SK-N-SH (cell line): Measurements from ENCODE around the gene TRPM2. TPM values are rescaled to one million over a fixed set of nuclear protein-coding genes. Genes with fewer than 3 reads are reported as not detected.

Source experiments
- CTCF ChIA-PET: fragments of 300-600, 350-600 bp; formaldehyde crosslinking; extraction: SDS; loops from one replicate; lab custom pipeline; 2021; lab: Yijun Ruan, JAX
- POLR2A ChIA-PET: fragments of 350-600 bp; sonication (Branson Sonifier 250); formaldehyde crosslinking; extraction: SDS; loops from one replicate; lab custom pipeline; 2020; ENCODE audit warnings: antibody characterized with exemption, inconsistent platforms; lab: Yijun Ruan, JAX
- DNase-seq: peaks from one replicate; pipeline ENCODE4 v3.0.0; 2012
- H2AFZ ChIP-seq: fragments of 200-600 bp; sonication (generic); 2 replicates; pipeline ENCODE4 v1.8.1; 2016; ENCODE audit warnings: antibody characterized with exemption, mild to moderate bottlenecking, low read depth
- H3F3A ChIP-seq: fragments of 200-600 bp; sonication (generic); replicated peaks from 2 replicates; pipeline ENCODE3; 2016; ENCODE audit warnings: antibody characterized with exemption, mild to moderate bottlenecking; ENCODE audit not compliant: insufficient read depth
- H3K27ac ChIP-seq, 2 experiments: fragments of 200-500 bp in 1 of 2; fragments of 200-600 bp in 1 of 2; sonication (Bioruptor generic) in 1 of 2; sonication (generic), shearing (Covaris generic) in 1 of 2; 2 replicates each; pipeline versions ENCODE4 v1.5.1 to v1.6.1; 2014 to 2016; ENCODE audit warnings: low read depth in 2 of 2, inconsistent platforms in 1 of 2, low read length in 1 of 2, mild to moderate bottlenecking in 1 of 2, mixed read lengths in 1 of 2
- H3K27me3 ChIP-seq: fragments of 200-600 bp; sonication (generic), shearing (Covaris generic); 2 replicates; pipeline ENCODE4 v1.6.1; 2016; ENCODE audit warnings: mixed run types; ENCODE audit not compliant: insufficient read depth
- H3K36me3 ChIP-seq, 2 experiments: fragments of 200-500 bp in 1 of 2; fragments of 200-600 bp in 1 of 2; sonication (Bioruptor generic) in 1 of 2; sonication (generic) in 1 of 2; replicated peaks in 1 of 2; 2 replicates each; pipeline versions ENCODE3 to v1.5.1; 2014 to 2016; ENCODE audit warnings: low read length in 1 of 2, mild to moderate bottlenecking in 1 of 2; ENCODE audit not compliant: insufficient read depth in 2 of 2, control insufficient read depth in 1 of 2
- H3K4me1 ChIP-seq, 2 experiments: fragments of 200-500 bp in 1 of 2; fragments of 200-600 bp in 1 of 2; sonication (Bioruptor generic) in 1 of 2; sonication (generic), shearing (Covaris generic) in 1 of 2; 2 replicates each; pipeline versions ENCODE4 v1.5.1 to v1.6.1; 2014 to 2016; ENCODE audit warnings: low read depth in 1 of 2, low read length in 1 of 2, mixed run types in 1 of 2; ENCODE audit not compliant: insufficient read depth in 2 of 2, control insufficient read depth in 1 of 2
- H3K4me2 ChIP-seq: fragments of 200-600 bp; sonication (generic), shearing (Covaris generic); 2 replicates; pipeline ENCODE4 v1.6.1; 2017; ENCODE audit warnings: mixed run types
- H3K4me3 ChIP-seq, 2 experiments: fragments of 200-500 bp in 1 of 2; fragments of 200-600 bp in 1 of 2; sonication (Bioruptor generic) in 1 of 2; sonication (generic), shearing (Covaris generic) in 1 of 2; 2 replicates each; pipeline versions ENCODE4 v1.5.1 to v1.8.1; 2014 to 2016; ENCODE audit warnings: low read depth in 2 of 2, inconsistent platforms in 1 of 2, low read length in 1 of 2, mild to moderate bottlenecking in 1 of 2, mixed read lengths in 1 of 2, moderate library complexity in 1 of 2
- H3K79me2 ChIP-seq: fragments of 200-600 bp; sonication (generic); 2 replicates; pipeline ENCODE4 v1.8.1; 2017; ENCODE audit warnings: mild to moderate bottlenecking; ENCODE audit not compliant: insufficient read depth
- H3K9ac ChIP-seq: fragments of 200-600 bp; sonication (generic); 2 replicates; pipeline ENCODE4 v1.6.1; 2017; ENCODE audit warnings: mixed run types
- H3K9me2 ChIP-seq: fragments of 200-600 bp; sonication (generic); 2 replicates; pipeline ENCODE4 v1.6.1; 2017; ENCODE audit warnings: mixed run types
- H3K9me3 ChIP-seq: fragments of 200-600 bp; sonication (generic); 2 replicates; pipeline ENCODE4 v1.6.1; 2017; ENCODE audit warnings: mixed run types, mild to moderate bottlenecking, moderate library complexity
- H4K20me1 ChIP-seq: fragments of 200-600 bp; sonication (generic); 2 replicates; pipeline ENCODE4 v1.6.1; 2017; ENCODE audit warnings: mild to moderate bottlenecking, mixed run types; ENCODE audit not compliant: insufficient read depth
- CTCF ChIP-seq: fragments of 200-600 bp; sonication (generic); IDR thresholded peaks from 2 replicates; pipeline ENCODE4 v1.6.1; 2017; ENCODE audit warnings: antibody characterized with exemption, mild to moderate bottlenecking, moderate library complexity
- EP300 ChIP-seq, 2 experiments: IDR thresholded peaks; 2 replicates each; pipeline versions ENCODE4 v1.4.0 to v1.6.1; 2012; ENCODE audit warnings: borderline replicate concordance in 1 of 2, low read depth in 1 of 2, low read length in 1 of 2
- EZH2phosphoT487 ChIP-seq: fragments of 200-600 bp; sonication (generic); IDR thresholded peaks from 2 replicates; pipeline ENCODE4 v1.6.1; 2017; ENCODE audit warnings: low read depth, mixed run types, mild to moderate bottlenecking, antibody characterized with exemption, moderate library complexity, borderline replicate concordance
- GATA2 ChIP-seq: sonication (generic); formaldehyde crosslinking; IDR thresholded peaks from 2 replicates; pipeline ENCODE4 v1.5.0; 2020; ENCODE audit warnings: mild to moderate bottlenecking, missing genetic modification reagents
- MEF2A ChIP-seq: IDR thresholded peaks from 2 replicates; pipeline ENCODE4 v1.4.0; 2012; ENCODE audit warnings: low read depth, borderline replicate concordance
- NFIC ChIP-seq: IDR thresholded peaks from 2 replicates; pipeline ENCODE4 v1.4.0; 2012; ENCODE audit warnings: borderline replicate concordance
- RCOR1 ChIP-seq: fragments of 150-350 bp; IDR thresholded peaks from 2 replicates; pipeline ENCODE4 v1.6.1; 2017; ENCODE audit warnings: antibody characterized with exemption, low read length
- TAF1 ChIP-seq: IDR thresholded peaks from 2 replicates; pipeline ENCODE4 v1.6.1; 2012; ENCODE audit warnings: low read depth, mild to moderate bottlenecking, low read length, moderate library complexity, borderline replicate concordance
- TCF12 ChIP-seq: IDR thresholded peaks from 2 replicates; pipeline ENCODE4 v1.4.0; 2012
- TEAD4 ChIP-seq: IDR thresholded peaks from 2 replicates; pipeline ENCODE4 v1.4.0; 2012; ENCODE audit warnings: mild to moderate bottlenecking, borderline replicate concordance; ENCODE audit not compliant: insufficient read depth
- USF1 ChIP-seq: IDR thresholded peaks from 2 replicates; pipeline ENCODE4 v1.4.0; 2012; ENCODE audit warnings: low read depth, borderline replicate concordance
- ZBTB33 ChIP-seq: IDR thresholded peaks from 2 replicates; pipeline ENCODE4 v1.4.0; 2012; ENCODE audit warnings: low read depth, borderline replicate concordance
- WGBS: methylation state at CpG from one replicate; pipeline ENCODE4 v1.1.6; 2017; ENCODE audit warnings: low lambda C conversion rate; 5-methylcytosine and 5-hydroxymethylcytosine counted together
- polyA plus RNA-seq, 3 experiments: library from polyadenylated mRNA; depleted of rRNA; stranded (reverse); fragments of >200 nt; gene quantifications; 2 replicates each; pipeline ENCODE4 v1.2.3, GENCODE V29; 2012
- TF ChIP-seq, protein P1 (sequence below): fragments of 150-350 bp; IDR thresholded peaks from 2 replicates; pipeline ENCODE4 v1.6.1; 2016; ENCODE audit warnings: mild to moderate bottlenecking, low read depth, low read length
- TF ChIP-seq, protein P2 (sequence below): fragments of 150-350 bp; IDR thresholded peaks from 2 replicates; pipeline ENCODE4 v1.6.1; 2017; ENCODE audit warnings: antibody characterized with exemption, low read length, low read depth, borderline replicate concordance
- TF ChIP-seq, protein P3 (sequence below): IDR thresholded peaks from 2 replicates; pipeline ENCODE4 v1.4.0; 2012; ENCODE audit warnings: low read depth

Gene TRPM2
- polyA plus RNA-seq, 1 of the 3 experiments (the other 2 are of a cell fraction) = not detected

DNA sequence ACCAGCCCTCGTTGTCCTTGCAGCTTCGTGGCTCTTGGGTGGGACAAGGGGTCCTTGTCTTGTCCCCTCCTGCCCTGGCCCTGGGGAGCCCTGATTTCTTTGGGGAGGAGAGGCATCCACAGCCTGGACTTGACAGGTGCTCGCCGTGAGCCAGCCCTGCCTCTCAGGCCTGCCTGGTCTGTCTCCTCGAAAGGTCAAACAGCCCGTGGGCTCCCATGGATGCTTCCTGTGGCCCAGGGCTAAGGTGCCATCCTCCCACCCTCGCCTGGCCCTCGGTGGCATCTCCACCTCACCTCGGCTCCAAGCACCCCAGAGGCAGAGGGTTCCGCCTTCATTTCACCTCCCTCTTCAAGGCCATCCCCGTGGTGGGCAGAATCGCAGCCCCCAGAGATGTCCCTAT is 110.9 kb downstream of the TRPM2 start (continued):
- TF ChIP-seq USF1 (no peak), NFIC (no peak), GATA2 (no peak)
- TF ChIP-seq, protein P1, sequence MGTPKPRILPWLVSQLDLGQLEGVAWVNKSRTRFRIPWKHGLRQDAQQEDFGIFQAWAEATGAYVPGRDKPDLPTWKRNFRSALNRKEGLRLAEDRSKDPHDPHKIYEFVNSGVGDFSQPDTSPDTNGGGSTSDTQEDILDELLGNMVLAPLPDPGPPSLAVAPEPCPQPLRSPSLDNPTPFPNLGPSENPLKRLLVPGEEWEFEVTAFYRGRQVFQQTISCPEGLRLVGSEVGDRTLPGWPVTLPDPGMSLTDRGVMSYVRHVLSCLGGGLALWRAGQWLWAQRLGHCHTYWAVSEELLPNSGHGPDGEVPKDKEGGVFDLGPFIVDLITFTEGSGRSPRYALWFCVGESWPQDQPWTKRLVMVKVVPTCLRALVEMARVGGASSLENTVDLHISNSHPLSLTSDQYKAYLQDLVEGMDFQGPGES = no peak

GRCh38 chr21:44466351-44466954 is 113.0 kb downstream of the TRPM2 start:
- no peaks in the 10 kb centered on the region for H3K27me3 ChIP-seq
- ChIA-PET POLR2A (no interaction called here), CTCF (no interaction called here)
- no peak overlapping the region for H3K4me3 ChIP-seq
- no peaks in the 10 kb centered on the region for H3K79me2 ChIP-seq
- no peaks in the 10 kb centered on the region for H3K36me3 ChIP-seq
- H3K9me3 ChIP-seq = no peaks in the 10 kb centered on the region
- no peaks in the 10 kb centered on the region for H4K20me1 ChIP-seq
- no peak overlapping the region for H3K27ac ChIP-seq
- H3K4me1 ChIP-seq = no peaks in the 10 kb centered on the region
- H2AFZ ChIP-seq = no peak overlapping the region
- TF ChIP-seq CTCF = no peak
- peak; percentile 16 for DNase-seq
- no peak overlapping the region for H3K9ac ChIP-seq
- H3K9me2 ChIP-seq = no peaks in the 10 kb centered on the region
- H3K4me2 ChIP-seq = no peak overlapping the region
- no peaks in the 10 kb centered on the region for H3F3A ChIP-seq
- WGBS = 36% methylated on average over 8 of the region's 16 CpGs

GRCh38 chr21:44466996-44467858 is 113.8 kb downstream of the TRPM2 start:
- Histone ChIP-seq H3K27ac (no peak overlapping the region), H3K4me1 (no peaks in the 10 kb centered on the region), H3K79me2 (no peaks in the 10 kb centered on the region), H3K9ac (no peak overlapping the region), H3K27me3 (no peaks in the 10 kb centered on the region), H3K4me2 (no peak overlapping the region), H3K4me3 (no peak overlapping the region), H3F3A (no peaks in the 10 kb centered on the region), H3K36me3 (no peaks in the 10 kb centered on the region), H4K20me1 (no peaks in the 10 kb centered on the region), H3K9me3 (no peaks in the 10 kb centered on the region), H3K9me2 (no peaks in the 10 kb centered on the region), H2AFZ (no peak overlapping the region)
- ChIA-PET POLR2A (no interaction called here), CTCF (no interaction called here)
- no peak for DNase-seq
- WGBS = 68% methylated on average over 16 of the region's 36 CpGs
- no peak for TF ChIP-seq TEAD4
- TF ChIP-seq, protein P2, sequence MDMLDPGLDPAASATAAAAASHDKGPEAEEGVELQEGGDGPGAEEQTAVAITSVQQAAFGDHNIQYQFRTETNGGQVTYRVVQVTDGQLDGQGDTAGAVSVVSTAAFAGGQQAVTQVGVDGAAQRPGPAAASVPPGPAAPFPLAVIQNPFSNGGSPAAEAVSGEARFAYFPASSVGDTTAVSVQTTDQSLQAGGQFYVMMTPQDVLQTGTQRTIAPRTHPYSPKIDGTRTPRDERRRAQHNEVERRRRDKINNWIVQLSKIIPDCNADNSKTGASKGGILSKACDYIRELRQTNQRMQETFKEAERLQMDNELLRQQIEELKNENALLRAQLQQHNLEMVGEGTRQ = no peak
- no peak for TF ChIP-seq EP300 (IDR thresholded peaks at IDR 0.05; ENCODE audit: borderline replicate concordance in 1 of 2, low read depth in 1 of 2, low read length in 1 of 2)
- no peak for TF ChIP-seq NFIC
- TF ChIP-seq ZBTB33 = no peak
- no peak for TF ChIP-seq RCOR1
- no peak for TF ChIP-seq MEF2A
- TF ChIP-seq GATA2 = no peak
- TF ChIP-seq EZH2phosphoT487 = no peak
- TF ChIP-seq TCF12 = no peak
- no peak for TF ChIP-seq TAF1
- TF ChIP-seq, protein P3, sequence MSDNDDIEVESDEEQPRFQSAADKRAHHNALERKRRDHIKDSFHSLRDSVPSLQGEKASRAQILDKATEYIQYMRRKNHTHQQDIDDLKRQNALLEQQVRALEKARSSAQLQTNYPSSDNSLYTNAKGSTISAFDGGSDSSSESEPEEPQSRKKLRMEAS = no peak
